ENCODE results near the gene ALAD.
"Not testable (repeated sequence)": the region's sequence is repeated elsewhere in the genome, so short reads cannot be mapped to it uniquely, and the experiment has no call there.

The ALAD gene

GRCh38 chr9:113401027-113401792, at the start of gene ALAD:
Gene ALAD (minus strand): TSS chr9:113401284. CDS start chr9:113393559, 7,725 bp downstream.
- H3K4me3 ChIP-seq (ENCODE audit: low read depth, low read length), result peak within 1 kb of the TSS; percentile 92
- TF ChIP-seq, protein P1, sequence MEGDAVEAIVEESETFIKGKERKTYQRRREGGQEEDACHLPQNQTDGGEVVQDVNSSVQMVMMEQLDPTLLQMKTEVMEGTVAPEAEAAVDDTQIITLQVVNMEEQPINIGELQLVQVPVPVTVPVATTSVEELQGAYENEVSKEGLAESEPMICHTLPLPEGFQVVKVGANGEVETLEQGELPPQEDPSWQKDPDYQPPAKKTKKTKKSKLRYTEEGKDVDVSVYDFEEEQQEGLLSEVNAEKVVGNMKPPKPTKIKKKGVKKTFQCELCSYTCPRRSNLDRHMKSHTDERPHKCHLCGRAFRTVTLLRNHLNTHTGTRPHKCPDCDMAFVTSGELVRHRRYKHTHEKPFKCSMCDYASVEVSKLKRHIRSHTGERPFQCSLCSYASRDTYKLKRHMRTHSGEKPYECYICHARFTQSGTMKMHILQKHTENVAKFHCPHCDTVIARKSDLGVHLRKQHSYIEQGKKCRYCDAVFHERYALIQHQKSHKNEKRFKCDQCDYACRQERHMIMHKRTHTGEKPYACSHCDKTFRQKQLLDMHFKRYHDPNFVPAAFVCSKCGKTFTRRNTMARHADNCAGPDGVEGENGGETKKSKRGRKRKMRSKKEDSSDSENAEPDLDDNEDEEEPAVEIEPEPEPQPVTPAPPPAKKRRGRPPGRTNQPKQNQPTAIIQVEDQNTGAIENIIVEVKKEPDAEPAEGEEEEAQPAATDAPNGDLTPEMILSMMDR (IDR thresholded peaks at IDR 0.05; ENCODE audit: low read depth, low read length), result peak; percentile 98
- DNase-seq, result peak; percentile 100
- no peaks in the 10 kb centered on the region for H3K27me3 ChIP-seq (ENCODE audit: insufficient read depth, low read depth, severe bottlenecking)
- H3K36me3 ChIP-seq, result peaks cover 7% of the 10 kb centered on the region
- H3K27ac ChIP-seq, result peak within 1 kb of the TSS; percentile 40
- no peaks in the 10 kb centered on the region for H3K9me3 ChIP-seq (ENCODE audit: severe bottlenecking)

- Histone ChIP-seq H3K4me3 (ENCODE audit: low read depth, low read length) (no peak overlapping the region), H3K27ac (no peak overlapping the region), H3K27me3 (ENCODE audit: insufficient read depth, low read depth, severe bottlenecking) (no peaks in the 10 kb centered on the region), H3K9me3 (ENCODE audit: severe bottlenecking) (no peaks in the 10 kb centered on the region), H3K36me3 (no peaks in the 10 kb centered on the region)
- DNase-seq, result no peak
- TF ChIP-seq, protein P1 (IDR thresholded peaks at IDR 0.05; ENCODE audit: low read depth, low read length), result no peak
These were observed 48.3 kb upstream of the ALAD start for GRCh38 chr9:113449376-113449775.

- Histone ChIP-seq H3K36me3 (no peaks in the 10 kb centered on the region), H3K9me3 (ENCODE audit: severe bottlenecking) (no peaks in the 10 kb centered on the region)
- no peak for DNase-seq
These were observed 45.2 kb upstream of the ALAD start for GRCh38 chr9:113446323-113446740.

GRCh38 chr9:113444736-113445135, 43.7 kb upstream of the ALAD start:
- no peaks in the 10 kb centered on the region for H3K27me3 ChIP-seq (ENCODE audit: insufficient read depth, low read depth, severe bottlenecking)
- TF ChIP-seq, protein P1 (IDR thresholded peaks at IDR 0.05; ENCODE audit: low read depth, low read length), result no peak
- H3K9me3 ChIP-seq (ENCODE audit: severe bottlenecking), result no peaks in the 10 kb centered on the region
- H3K36me3 ChIP-seq, result no peaks in the 10 kb centered on the region
- DNase-seq, result no peak
- no peak overlapping the region for H3K27ac ChIP-seq
- no peak overlapping the region for H3K4me3 ChIP-seq (ENCODE audit: low read depth, low read length)

More at GRCh38 chr9:113446323-113446740, 45.2 kb upstream of the ALAD start:
- no peaks in the 10 kb centered on the region for H3K27me3 ChIP-seq (ENCODE audit: insufficient read depth, low read depth, severe bottlenecking)
- TF ChIP-seq, protein P1 (IDR thresholded peaks at IDR 0.05; ENCODE audit: low read depth, low read length), result 0 out of 2 replicates have a peak, but pooled peaks have one; percentile 28
- no peak overlapping the region for H3K27ac ChIP-seq
- H3K4me3 ChIP-seq (ENCODE audit: low read depth, low read length), result no peak overlapping the region

DNA sequence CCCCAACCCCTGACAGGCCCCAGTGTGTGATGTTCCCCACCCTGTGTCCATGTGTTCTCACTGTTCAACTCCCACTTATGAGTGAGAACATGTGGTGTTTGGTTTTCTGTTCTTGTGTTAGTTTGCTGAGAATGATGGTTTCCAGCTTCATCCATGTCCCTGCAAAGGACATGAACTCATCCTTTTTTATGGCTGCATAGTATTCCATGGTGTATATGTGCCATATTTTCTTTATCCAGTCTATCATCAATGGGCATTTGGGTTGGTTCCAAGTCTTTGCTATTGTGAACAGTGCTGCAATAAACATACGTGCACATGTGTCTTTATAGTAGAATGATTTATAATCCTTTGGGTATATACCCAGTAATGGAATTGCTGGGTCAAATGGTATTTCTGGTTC, 36.6 kb upstream of the ALAD start:
- H3K27ac ChIP-seq; H3K4me3 ChIP-seq (ENCODE audit: low read depth, low read length); DNase-seq; H3K36me3 ChIP-seq; H3K27me3 ChIP-seq (ENCODE audit: insufficient read depth, low read depth, severe bottlenecking): not testable (repeated sequence)
- H3K9me3 ChIP-seq (ENCODE audit: severe bottlenecking), result peaks cover 16% of the 10 kb centered on the region

GRCh38 chr9:113436728-113437515, 35.8 kb upstream of the ALAD start:
- H3K4me3 ChIP-seq (ENCODE audit: low read depth, low read length), result no peak overlapping the region
- H3K27me3 ChIP-seq (ENCODE audit: insufficient read depth, low read depth, severe bottlenecking), result no peaks in the 10 kb centered on the region
- DNase-seq, result no peak
- TF ChIP-seq, protein P1 (IDR thresholded peaks at IDR 0.05; ENCODE audit: low read depth, low read length), result no peak
- no peaks in the 10 kb centered on the region for H3K36me3 ChIP-seq
- H3K9me3 ChIP-seq (ENCODE audit: severe bottlenecking), result peaks cover 16% of the 10 kb centered on the region
- H3K27ac ChIP-seq, result no peak overlapping the region
